Measurements from ENCODE around the gene EFNB3.

The EFNB3 gene

DNA sequence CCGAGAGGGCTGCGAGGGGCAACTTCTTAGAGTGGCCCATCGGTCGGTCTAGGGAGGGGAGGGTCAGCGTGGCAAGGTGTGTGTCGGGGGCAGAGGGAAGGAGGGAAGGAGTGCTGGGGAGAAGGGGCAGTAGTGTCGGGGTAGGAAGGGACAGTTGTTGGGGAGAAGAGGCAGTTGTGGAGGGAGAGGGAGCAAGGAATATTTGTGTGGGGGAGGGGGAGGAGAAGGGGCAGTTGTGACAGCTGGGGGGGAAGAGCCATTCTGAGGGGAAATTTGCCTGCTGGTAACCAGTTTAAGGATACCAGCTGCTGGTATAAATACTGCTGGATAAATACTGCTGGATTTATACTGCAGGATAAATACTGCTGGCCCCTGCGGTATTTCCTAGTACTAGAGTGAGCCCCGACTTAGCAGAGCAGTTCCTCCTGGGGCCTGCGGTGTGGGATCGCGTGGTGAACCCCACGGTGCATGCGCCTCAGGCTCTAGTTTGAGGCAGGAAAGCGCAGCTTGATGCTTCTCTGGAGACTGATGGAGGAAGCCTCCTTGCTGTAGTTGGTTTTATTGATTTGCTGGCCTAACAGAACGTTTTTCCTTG is 12.9 kb downstream of the EFNB3 start:
- DNase-seq (ENCODE audit: low read depth): no peak

DNA sequence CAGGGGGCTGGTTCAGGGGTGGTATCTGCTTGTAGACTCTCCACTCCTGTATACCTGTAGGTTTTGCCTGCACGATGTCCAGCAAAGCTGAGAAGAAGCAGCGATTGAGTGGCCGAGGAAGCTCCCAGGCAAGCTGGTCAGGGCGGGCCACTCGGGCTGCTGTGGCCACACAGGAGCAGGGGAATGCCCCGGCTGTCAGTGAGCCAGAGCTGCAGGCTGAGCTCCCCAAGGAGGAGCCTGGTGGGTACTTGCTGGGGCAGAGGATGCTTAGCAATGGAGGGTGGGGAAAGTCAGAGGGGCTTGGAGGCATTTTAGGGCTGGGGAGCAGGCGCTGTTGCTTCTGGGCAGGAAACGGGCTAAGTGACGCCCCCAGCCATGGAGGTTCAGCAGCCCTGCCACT is 14.7 kb downstream of the EFNB3 start:
- DNase-seq (ENCODE audit: low read depth): no peak

DNA sequence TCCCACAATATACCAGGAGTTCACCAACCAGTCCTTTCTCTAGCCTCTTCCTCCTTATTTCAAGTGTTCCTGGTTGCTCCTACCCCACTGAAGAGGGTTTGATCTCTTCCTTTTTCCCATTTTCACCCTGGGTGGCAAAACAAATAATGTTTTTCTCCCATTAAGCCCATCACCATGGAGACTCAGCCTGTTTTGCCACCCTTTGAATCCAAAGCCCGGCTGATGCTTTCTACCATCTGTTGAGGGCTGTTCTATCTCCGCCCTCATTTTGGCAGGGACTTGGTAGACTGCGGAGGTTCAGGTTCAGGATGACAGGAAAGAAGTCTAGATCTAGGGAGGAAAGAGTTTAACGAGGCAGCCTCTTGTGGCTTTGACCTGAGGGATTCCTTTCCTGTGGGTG is 15.1 kb downstream of the EFNB3 start:
- no peak for DNase-seq (ENCODE audit: low read depth)

DNA sequence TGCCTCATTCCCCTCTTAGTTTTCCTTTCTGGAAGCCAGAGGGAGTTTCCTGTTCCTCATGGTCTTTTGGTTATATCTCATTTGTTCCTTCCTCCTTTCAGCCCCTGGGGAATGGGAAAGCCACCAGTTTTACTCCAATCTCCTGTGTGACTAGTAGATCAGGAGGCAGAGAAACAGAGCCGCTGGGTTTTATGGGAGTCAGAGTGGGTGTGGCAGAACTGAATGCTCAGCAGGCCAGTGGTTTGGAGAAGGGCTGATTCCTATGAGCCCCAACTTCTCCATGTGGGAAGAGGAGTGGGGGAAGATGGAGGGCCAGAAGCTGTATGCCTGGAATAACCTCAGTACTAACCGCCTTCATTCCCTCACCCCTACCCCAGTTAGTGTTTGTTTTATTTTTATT is 16.6 kb downstream of the EFNB3 start:
- DNase-seq (ENCODE audit: low read depth): no peak

- no peak for DNase-seq (ENCODE audit: low read depth)
These were observed 22.9 kb downstream of the EFNB3 start for GRCh38 chr17:7727886-7728285.

- no peak for DNase-seq (ENCODE audit: low read depth)
These were observed 24.8 kb downstream of the EFNB3 start for GRCh38 chr17:7729816-7730215.

DNA sequence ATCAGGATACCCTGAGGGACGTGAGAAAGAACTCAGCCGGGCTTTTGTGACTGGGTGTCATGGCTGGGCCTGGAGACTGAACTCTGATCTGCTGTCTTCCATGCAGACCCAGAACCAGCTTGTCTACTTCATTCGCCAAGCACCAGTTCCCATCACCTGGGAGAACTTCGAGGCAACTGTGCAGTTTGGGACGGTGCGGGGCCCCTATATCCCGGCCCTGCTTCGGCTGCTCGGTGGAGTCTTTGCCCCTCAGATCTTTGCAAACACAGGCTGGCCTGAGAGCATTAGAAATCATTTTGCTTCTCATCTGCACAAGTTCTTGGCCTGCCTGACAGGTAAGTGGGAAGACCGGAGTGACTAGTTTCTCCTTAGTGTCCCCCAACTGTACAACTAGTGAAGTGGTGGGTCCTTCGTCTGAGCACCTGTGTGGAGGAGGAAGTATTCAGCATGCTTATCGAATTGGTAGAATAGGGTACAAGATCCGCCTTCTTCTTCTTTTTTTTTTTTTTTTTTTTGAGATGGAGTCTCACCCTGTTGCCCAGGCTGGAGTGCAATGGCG is 28.1 kb downstream of the EFNB3 start:
- no peak for DNase-seq (ENCODE audit: low read depth)

DNA sequence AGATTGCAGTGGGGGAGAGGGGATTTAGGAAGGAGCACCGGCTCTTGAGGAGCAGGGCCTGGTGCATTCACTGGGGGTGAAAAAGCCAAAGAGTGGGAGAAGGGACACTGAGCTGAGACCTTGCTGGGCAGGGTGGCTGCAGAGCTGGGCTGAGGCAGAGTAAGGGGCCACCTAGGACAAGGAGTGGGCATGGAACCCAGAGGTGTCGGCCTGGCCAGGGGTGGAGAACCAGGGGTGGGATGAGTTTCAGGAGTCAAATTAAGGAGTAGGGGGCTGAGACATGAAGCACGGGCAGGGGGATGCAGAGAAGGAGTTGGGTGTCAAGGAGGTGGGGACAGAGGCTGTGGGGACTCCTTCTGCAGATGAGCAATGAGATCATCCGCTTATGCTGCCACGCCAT is 32.6 kb downstream of the EFNB3 start:
- no peak for DNase-seq (ENCODE audit: low read depth)

DNA sequence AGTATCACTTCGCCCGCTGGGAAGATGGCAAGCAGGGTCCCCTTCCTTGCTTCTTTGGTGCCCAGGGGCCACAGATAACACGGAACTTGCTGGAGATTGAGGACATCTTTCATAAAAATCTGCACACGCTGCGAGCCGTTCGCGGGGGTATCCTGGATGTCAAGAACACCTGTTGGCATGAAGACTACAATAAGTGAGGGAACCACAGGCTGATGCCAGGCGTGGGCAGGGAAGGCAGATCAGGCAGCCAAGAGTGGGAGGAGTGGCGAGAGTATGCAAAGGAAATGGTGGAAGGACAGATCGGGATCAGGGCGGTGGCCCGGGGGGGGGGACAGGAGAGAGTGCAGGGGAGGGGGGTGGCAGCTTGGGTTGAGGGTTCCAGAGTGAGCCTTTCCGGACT is 34.7 kb downstream of the EFNB3 start:
- DNase-seq (ENCODE audit: low read depth): no peak

GRCh38 chr17:7740481-7741001 is 35.5 kb downstream of the EFNB3 start:
- no peak for DNase-seq (ENCODE audit: low read depth)

- no peak for DNase-seq (ENCODE audit: low read depth)
These were observed 37.7 kb downstream of the EFNB3 start for GRCh38 chr17:7742729-7743128.

GRCh38 chr17:7744416-7744815 is 39.4 kb downstream of the EFNB3 start:
- DNase-seq (ENCODE audit: low read depth): no peak

GRCh38 chr17:7745748-7746470 is 40.9 kb downstream of the EFNB3 start:
- peak; percentile 90 for DNase-seq (ENCODE audit: low read depth)

DNA sequence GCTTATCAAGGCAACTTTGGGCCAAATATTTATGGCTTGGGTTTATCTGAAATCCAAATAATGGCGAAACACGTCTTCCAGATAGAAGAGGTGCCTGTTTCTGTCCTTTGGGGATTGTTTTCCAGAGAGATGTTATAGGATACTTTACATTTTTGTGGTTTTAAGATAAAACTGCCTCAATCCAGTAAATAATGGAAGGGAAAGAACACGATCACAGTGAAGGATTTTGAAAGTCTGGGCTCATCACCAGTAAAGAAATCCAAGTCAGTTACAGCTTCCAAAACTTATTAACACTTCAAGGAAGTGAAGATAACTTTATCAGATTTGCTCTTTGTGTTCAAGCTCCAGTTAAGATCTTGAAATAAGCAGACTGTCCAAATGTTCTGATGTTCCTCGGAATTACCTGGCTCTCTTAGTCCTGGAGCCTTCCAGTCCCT is 42.7 kb downstream of the EFNB3 start:
- DNase-seq (ENCODE audit: low read depth): peak; percentile 59

DNA sequence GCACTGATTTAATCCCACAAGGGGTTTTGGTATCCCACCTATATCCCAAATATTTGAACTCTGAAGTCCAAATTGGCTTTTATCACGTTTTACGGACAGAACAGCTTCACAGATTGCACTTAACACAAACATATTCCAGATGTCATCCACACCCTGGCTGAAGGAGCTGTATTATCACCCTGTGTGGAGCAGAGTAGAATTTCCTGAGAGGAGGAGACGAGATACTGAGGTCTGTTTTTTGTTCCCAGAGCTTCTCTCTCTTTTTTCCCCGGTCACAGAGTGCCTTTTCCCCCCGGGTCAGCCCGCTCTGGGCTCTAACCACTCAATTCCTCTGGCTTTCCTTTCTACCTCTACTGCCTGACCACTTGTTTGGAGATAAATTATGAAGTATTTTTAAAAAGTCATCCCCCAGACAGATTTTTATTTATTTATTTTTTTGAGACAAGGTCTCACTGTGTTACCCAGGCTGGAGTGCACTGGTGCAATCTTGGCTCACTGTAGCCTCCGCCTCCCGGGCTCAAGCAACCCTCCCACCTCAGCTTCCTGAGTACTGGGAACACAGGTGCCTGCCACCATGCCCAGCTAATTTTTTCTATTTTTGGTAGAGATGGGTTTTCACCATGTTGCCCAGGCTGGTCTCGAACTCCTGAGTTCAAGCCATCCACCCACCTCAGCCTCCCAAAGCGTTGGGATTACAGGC is 43.2 kb downstream of the EFNB3 start:
- DNase-seq (ENCODE audit: low read depth): no peak

DNA sequence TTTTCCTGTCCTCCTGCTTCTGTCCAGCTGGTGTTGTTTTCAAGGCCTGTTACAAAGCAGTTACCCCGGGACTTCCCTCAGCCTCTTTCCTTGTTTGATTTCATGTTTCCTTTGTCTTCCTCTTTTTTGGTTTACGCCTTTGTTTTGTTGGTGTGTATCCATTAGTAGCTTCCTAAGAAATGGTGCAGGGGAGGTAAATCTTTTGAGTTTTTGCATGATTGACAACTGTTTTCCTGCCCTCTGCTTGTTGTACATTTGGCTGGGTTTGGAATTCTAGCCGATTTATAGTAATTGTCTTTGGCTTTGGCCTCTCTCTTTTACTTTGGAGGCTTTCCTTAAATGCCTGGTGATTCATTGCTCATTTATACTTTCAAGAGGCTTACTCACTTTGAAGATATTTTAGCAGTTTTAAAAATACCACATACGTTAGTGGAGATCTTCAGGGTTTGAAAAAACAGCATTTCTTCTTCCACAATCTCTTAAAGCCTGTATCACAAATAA is 45.4 kb downstream of the EFNB3 start:
- peak; percentile 58 for DNase-seq (ENCODE audit: low read depth)

DNA sequence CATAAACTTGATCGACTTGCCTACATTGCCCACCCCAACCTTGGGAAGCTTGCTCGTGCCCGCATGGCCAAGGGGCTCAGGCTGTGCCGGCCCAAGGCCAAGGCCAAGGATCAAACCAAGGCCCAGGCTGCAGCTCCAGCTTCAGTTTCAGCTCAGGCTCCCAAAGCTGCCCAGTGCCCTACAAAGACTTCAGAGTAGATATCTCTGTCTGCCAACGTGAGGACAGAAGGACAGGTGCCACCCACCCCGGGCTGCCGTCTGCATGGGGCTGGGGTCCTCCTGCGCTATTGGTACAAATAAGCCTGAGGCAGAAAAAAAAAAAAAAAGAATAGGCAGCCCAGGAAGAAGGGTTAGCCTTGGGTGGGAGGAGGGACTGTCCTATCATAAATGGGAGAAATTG is 49.7 kb downstream of the EFNB3 start:
- DNase-seq (ENCODE audit: low read depth): no peak

GRCh38 chr17:7755095-7755890 is 50.3 kb downstream of the EFNB3 start:
- DNase-seq (ENCODE audit: low read depth): no peak

DNA sequence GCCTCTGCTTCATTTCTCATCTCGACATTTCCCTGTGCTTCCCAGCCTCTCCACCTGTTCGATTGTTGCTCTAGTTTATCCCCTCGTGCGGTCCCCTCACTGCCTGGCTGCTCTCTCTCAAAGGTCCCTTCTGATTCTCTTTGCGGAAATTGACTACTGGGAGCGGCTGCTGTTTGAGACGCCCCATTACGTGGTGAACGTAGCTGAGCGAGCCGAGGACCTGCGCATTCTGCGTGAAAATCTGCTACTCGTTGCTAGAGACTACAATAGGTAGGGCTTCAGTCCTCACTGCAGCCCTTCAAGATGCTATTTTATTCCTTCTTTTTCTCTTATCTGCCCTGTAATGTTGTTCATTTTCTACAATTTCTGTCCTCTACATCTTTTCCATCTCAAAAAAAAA is 52.0 kb downstream of the EFNB3 start:
- no peak for DNase-seq (ENCODE audit: low read depth)
